GM23338 (cell line): ENCODE measurements around the gene CHMP6. TPM values are rescaled to one million over a fixed set of nuclear protein-coding genes. Genes with fewer than 3 reads are reported as not detected.

Source experiments
- ATAC-seq: fragments of 200-7000 bp; cut with Tn5 transposase; 3 replicates; pipeline ENCODE4 v1.9.1; 2020
- DNase-seq: peaks from one replicate; pipeline ENCODE4 v3.0.0-alpha.2; 2015; ENCODE audit warnings: low spot score
- H2AFZ ChIP-seq: fragments of 200-600 bp; sonication (generic); 2 replicates; pipeline ENCODE4 v1.8.0; 2016; ENCODE audit warnings: antibody characterized with exemption, mild to moderate bottlenecking, moderate library complexity
- H3F3A ChIP-seq: fragments of 200-600 bp; sonication (generic); replicated peaks from 2 replicates; pipeline ENCODE4 v1.8.0; 2017; ENCODE audit warnings: antibody characterized with exemption, mixed run types, low read depth
- H3K27ac ChIP-seq: fragments of 200-600 bp; sonication (generic); 2 replicates; pipeline ENCODE4 v1.6.1; 2016; ENCODE audit warnings: low read depth
- H3K27me3 ChIP-seq: fragments of 200-600 bp; sonication (generic); 2 replicates; pipeline ENCODE4 v1.8.0; 2016; ENCODE audit warnings: mild to moderate bottlenecking, mixed run types, moderate library complexity; ENCODE audit not compliant: insufficient read depth
- H3K36me3 ChIP-seq: fragments of 200-600 bp; sonication (generic); 2 replicates; pipeline ENCODE4 v1.8.0; 2016; ENCODE audit warnings: mild to moderate bottlenecking; ENCODE audit not compliant: insufficient read depth
- H3K4me1 ChIP-seq: fragments of 200-600 bp; sonication (generic); 2 replicates; pipeline ENCODE4 v1.8.0; 2016; ENCODE audit warnings: mild to moderate bottlenecking, moderate library complexity; ENCODE audit not compliant: insufficient read depth
- H3K4me2 ChIP-seq: fragments of 200-600 bp; sonication (generic); 2 replicates; pipeline ENCODE4 v1.7.1; 2017; ENCODE audit warnings: mixed run types
- H3K4me3 ChIP-seq: fragments of 200-600 bp; sonication (generic); 2 replicates; pipeline ENCODE4 v1.6.1; 2016; ENCODE audit warnings: mixed run types
- H3K79me2 ChIP-seq: fragments of 200-600 bp; sonication (generic); replicated peaks from 2 replicates; pipeline ENCODE4 v1.8.0; 2017; ENCODE audit warnings: mild to moderate bottlenecking; ENCODE audit not compliant: insufficient read depth
- H3K9me2 ChIP-seq: fragments of 200-600 bp; sonication (generic); 2 replicates; pipeline ENCODE4 v1.8.0; 2017; ENCODE audit not compliant: insufficient read depth
- H4K20me1 ChIP-seq: fragments of 200-600 bp; sonication (generic); replicated peaks from 2 replicates; pipeline ENCODE4 v1.8.0; 2017; ENCODE audit warnings: mild to moderate bottlenecking; ENCODE audit not compliant: insufficient read depth
- H3K27ac Mint-ChIP-seq: 2 replicates; pipeline ENCODE4 v1.8.0; 2020; ENCODE audit warnings: inconsistent platforms, mild to moderate bottlenecking, moderate library complexity, mixed read lengths
- H3K27me3 Mint-ChIP-seq: 3 replicates; pipeline ENCODE4 v1.8.0; 2022; ENCODE audit warnings: low read depth, mild to moderate bottlenecking, moderate library complexity, mixed read lengths, inconsistent platforms; ENCODE audit not compliant: insufficient read depth, poor library complexity
- H3K36me3 Mint-ChIP-seq: 3 replicates; pipeline ENCODE4 v1.8.0; 2021; ENCODE audit warnings: low read depth, mild to moderate bottlenecking, inconsistent platforms, moderate library complexity, mixed read lengths
- H3K4me1 Mint-ChIP-seq: 3 replicates; pipeline ENCODE4 v1.8.0; 2020; ENCODE audit warnings: mild to moderate bottlenecking, inconsistent platforms, mixed read lengths
- H3K4me3 Mint-ChIP-seq: 3 replicates; pipeline ENCODE4 v1.8.0; 2021; ENCODE audit warnings: moderate library complexity, mild to moderate bottlenecking, inconsistent platforms, mixed read lengths
- H3K9me3 Mint-ChIP-seq: 3 replicates; pipeline ENCODE4 v1.8.0; 2020; ENCODE audit warnings: moderate library complexity, mild to moderate bottlenecking, inconsistent platforms, mixed read lengths
- CREB1 ChIP-seq: fragments of 250-450 bp; sonication (Bioruptor Pico); IDR thresholded peaks from 2 replicates; pipeline ENCODE4 v1.5.0; 2020; ENCODE audit warnings: low read depth, mild to moderate bottlenecking, moderate library complexity
- EZH2 ChIP-seq: fragments of 200-600 bp; sonication (generic); IDR thresholded peaks from one replicate; pipeline ENCODE4 v1.8.0; 2017; ENCODE audit warnings: antibody characterized with exemption, mild to moderate bottlenecking, low read depth; ENCODE audit not compliant: unreplicated experiment
- NANOG ChIP-seq: IDR thresholded peaks from 2 replicates; pipeline ENCODE4 v1.6.1; 2016; ENCODE audit warnings: antibody characterized with exemption, borderline replicate concordance
- POLR2AphosphoS5 ChIP-seq: IDR thresholded peaks from 2 replicates; pipeline ENCODE4 v1.6.1; 2016; ENCODE audit warnings: antibody characterized with exemption, low read depth
- STAT1 ChIP-seq: IDR thresholded peaks from one replicate; pipeline ENCODE4 v1.6.1; 2016; ENCODE audit warnings: antibody characterized with exemption; ENCODE audit not compliant: unreplicated experiment
- ZNF114 ChIP-seq: fragments of 250-450 bp; sonication (Bioruptor Pico); IDR thresholded peaks from 2 replicates; pipeline ENCODE4 v1.5.0; 2020; ENCODE audit warnings: mild to moderate bottlenecking, moderate library complexity
- ZNF331 ChIP-seq: fragments of 250-450 bp; sonication (Bioruptor Pico); IDR thresholded peaks from 2 replicates; pipeline ENCODE4 v1.5.0; 2020; ENCODE audit warnings: low read depth, mild to moderate bottlenecking, moderate library complexity
- polyA plus RNA-seq: library from polyadenylated mRNA; unstranded; fragments of >200 nt; fragmentation: Nextera tagmentation; extraction: Ambion mirVana; gene quantifications from 2 replicates; pipeline ENCODE4 v1.2.1, GENCODE V29; 2016
- total RNA-seq: library from RNA; depleted of rRNA; stranded (reverse); fragments of >200 nt; shearing (Covaris generic); gene quantifications from 2 replicates; pipeline ENCODE4 v1.2.3, GENCODE V29; 2014
- TF ChIP-seq, protein P1 (sequence below): fragments of 250-450 bp; sonication (Bioruptor Pico); IDR thresholded peaks from 2 replicates; pipeline ENCODE4 v1.5.0; 2020; ENCODE audit warnings: mild to moderate bottlenecking, moderate library complexity
- TF ChIP-seq, protein P2 (sequence below), 2 experiments: fragments of 200-600 bp in 1 of 2; sonication (generic) in 1 of 2; conservative IDR thresholded peaks; 2 replicates each; pipeline versions ENCODE4 v1.5.1 to v1.6.1; 2016 to 2017; ENCODE audit warnings: antibody characterized with exemption in 2 of 2, low read depth in 2 of 2, mild to moderate bottlenecking in 2 of 2, moderate library complexity in 1 of 2
- TF ChIP-seq, protein P3 (sequence below): IDR thresholded peaks from 2 replicates; pipeline ENCODE4 v1.6.1; 2016; ENCODE audit warnings: antibody characterized with exemption

CHMP6 gene
- total and polyA plus RNA-seq, 2 experiments from 2014 or later, result 12.3 to 14.0 TPM

DNA sequence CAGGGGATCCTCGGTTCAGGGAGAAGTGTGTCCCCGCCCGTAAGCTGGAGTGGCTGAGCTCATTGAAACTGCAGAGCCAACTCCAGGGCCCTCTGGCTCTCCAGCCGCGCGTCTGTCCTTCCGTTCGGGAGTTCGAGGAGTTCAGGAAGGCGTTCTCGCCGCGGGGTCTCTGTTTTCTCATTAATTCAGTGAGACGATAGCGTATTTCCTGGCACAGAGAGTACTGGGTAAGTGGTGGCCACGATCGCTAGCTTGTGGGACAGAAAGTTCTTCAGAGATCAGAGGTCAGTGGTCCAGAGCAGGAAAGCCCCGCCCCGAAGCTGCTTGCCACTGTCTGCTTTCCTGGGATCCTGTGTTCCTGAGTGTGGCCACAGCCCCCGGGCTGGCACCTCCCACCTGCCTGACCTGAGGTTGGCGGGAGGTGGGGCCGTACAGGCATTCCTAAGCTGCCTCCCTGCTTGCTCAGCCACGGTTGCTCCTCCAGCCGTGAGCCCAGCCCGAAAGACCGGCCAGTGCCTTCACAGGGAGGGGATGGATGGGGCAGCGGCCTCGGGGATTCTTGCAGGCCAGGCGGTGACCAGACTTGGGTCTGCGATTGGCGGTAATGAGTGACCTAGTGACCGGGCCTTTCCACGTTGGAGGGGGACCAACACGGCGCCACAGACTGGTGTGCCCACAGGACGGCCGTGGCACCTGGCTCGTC, 52.2 kb downstream of the CHMP6 start (continued):
- TF ChIP-seq, protein P1, sequence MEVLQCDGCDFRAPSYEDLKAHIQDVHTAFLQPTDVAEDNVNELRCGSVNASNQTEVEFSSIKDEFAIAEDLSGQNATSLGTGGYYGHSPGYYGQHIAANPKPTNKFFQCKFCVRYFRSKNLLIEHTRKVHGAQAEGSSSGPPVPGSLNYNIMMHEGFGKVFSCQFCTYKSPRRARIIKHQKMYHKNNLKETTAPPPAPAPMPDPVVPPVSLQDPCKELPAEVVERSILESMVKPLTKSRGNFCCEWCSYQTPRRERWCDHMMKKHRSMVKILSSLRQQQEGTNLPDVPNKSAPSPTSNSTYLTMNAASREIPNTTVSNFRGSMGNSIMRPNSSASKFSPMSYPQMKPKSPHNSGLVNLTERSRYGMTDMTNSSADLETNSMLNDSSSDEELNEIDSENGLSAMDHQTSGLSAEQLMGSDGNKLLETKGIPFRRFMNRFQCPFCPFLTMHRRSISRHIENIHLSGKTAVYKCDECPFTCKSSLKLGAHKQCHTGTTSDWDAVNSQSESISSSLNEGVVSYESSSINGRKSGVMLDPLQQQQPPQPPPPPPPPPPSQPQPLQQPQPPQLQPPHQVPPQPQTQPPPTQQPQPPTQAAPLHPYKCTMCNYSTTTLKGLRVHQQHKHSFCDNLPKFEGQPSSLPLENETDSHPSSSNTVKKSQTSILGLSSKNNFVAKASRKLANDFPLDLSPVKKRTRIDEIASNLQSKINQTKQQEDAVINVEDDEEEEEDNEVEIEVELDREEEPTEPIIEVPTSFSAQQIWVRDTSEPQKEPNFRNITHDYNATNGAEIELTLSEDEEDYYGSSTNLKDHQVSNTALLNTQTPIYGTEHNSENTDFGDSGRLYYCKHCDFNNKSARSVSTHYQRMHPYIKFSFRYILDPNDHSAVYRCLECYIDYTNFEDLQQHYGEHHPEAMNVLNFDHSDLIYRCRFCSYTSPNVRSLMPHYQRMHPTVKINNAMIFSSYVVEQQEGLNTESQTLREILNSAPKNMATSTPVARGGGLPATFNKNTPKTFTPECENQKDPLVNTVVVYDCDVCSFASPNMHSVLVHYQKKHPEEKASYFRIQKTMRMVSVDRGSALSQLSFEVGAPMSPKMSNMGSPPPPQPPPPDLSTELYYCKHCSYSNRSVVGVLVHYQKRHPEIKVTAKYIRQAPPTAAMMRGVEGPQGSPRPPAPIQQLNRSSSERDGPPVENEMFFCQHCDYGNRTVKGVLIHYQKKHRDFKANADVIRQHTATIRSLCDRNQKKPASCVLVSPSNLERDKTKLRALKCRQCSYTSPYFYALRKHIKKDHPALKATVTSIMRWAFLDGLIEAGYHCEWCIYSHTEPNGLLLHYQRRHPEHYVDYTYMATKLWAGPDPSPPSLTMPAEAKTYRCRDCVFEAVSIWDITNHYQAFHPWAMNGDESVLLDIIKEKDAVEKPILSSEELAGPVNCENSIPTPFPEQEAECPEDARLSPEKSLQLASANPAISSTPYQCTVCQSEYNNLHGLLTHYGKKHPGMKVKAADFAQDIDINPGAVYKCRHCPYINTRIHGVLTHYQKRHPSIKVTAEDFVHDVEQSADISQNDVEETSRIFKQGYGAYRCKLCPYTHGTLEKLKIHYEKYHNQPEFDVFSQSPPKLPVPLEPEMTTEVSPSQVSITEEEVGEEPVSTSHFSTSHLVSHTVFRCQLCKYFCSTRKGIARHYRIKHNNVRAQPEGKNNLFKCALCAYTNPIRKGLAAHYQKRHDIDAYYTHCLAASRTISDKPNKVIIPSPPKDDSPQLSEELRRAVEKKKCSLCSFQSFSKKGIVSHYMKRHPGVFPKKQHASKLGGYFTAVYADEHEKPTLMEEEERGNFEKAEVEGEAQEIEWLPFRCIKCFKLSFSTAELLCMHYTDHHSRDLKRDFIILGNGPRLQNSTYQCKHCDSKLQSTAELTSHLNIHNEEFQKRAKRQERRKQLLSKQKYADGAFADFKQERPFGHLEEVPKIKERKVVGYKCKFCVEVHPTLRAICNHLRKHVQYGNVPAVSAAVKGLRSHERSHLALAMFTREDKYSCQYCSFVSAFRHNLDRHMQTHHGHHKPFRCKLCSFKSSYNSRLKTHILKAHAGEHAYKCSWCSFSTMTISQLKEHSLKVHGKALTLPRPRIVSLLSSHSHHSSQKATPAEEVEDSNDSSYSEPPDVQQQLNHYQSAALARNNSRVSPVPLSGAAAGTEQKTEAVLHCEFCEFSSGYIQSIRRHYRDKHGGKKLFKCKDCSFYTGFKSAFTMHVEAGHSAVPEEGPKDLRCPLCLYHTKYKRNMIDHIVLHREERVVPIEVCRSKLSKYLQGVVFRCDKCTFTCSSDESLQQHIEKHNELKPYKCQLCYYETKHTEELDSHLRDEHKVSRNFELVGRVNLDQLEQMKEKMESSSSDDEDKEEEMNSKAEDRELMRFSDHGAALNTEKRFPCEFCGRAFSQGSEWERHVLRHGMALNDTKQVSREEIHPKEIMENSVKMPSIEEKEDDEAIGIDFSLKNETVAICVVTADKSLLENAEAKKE (CRISPR knock-in tag), result no peak
- TF ChIP-seq POLR2AphosphoS5 (no peak), NANOG (no peak), ZNF331 (CRISPR knock-in tag) (no peak), EZH2 (no peak), STAT1 (no peak), ZNF114 (no peak)
- TF ChIP-seq, protein P2, sequence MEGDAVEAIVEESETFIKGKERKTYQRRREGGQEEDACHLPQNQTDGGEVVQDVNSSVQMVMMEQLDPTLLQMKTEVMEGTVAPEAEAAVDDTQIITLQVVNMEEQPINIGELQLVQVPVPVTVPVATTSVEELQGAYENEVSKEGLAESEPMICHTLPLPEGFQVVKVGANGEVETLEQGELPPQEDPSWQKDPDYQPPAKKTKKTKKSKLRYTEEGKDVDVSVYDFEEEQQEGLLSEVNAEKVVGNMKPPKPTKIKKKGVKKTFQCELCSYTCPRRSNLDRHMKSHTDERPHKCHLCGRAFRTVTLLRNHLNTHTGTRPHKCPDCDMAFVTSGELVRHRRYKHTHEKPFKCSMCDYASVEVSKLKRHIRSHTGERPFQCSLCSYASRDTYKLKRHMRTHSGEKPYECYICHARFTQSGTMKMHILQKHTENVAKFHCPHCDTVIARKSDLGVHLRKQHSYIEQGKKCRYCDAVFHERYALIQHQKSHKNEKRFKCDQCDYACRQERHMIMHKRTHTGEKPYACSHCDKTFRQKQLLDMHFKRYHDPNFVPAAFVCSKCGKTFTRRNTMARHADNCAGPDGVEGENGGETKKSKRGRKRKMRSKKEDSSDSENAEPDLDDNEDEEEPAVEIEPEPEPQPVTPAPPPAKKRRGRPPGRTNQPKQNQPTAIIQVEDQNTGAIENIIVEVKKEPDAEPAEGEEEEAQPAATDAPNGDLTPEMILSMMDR (conservative IDR thresholded peaks at IDR 0.05; ENCODE audit: low read depth in 2 of 2), result no peak

DNA sequence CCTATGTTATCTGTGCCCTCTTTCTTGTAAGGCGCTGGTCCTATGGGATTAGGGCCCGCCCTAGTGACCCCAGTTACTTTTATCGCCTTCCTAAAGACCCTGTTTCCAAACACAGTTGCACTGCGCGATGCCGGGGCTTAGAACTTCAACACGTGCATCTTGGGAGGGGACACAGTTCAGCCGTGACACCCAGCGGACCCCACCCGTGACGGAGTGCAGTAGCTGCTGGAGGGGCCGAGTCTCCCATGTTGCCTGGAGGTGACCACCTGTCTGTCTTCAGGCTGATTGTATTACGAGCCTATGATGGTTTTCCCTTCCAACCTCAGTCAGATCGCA, 52.8 kb downstream of the CHMP6 start:
- Mint-ChIP-seq H3K36me3 (no peaks in the 10 kb centered on the region), H3K27ac (0 out of 2 replicates have a peak overlapping the region, but pooled peaks have one; percentile 23), H3K9me3 (no peaks in the 10 kb centered on the region), H3K4me3 (no peak overlapping the region), H3K4me1 (peaks cover 14% of the 10 kb centered on the region), H3K27me3 (peaks cover 15% of the 10 kb centered on the region)
- Histone ChIP-seq H3K9me2 (no peaks in the 10 kb centered on the region), H3K4me3 (no peak overlapping the region), H2AFZ (no peak overlapping the region), H3K4me2 (no peak overlapping the region), H3F3A (peaks cover 4% of the 10 kb centered on the region; the same call in 1 of the 2 replicates), H3K27me3 (no peaks in the 10 kb centered on the region), H3K4me1 (no peaks in the 10 kb centered on the region), H4K20me1 (peaks cover 6% of the 10 kb centered on the region), H3K79me2 (peaks cover 70% of the 10 kb centered on the region), H3K36me3 (no peaks in the 10 kb centered on the region), H3K27ac (no peak overlapping the region)
- no peak for DNase-seq
- no peak for ATAC-seq
- no peak for TF ChIP-seq CREB1
- no peak for TF ChIP-seq EZH2
- TF ChIP-seq, protein P3, sequence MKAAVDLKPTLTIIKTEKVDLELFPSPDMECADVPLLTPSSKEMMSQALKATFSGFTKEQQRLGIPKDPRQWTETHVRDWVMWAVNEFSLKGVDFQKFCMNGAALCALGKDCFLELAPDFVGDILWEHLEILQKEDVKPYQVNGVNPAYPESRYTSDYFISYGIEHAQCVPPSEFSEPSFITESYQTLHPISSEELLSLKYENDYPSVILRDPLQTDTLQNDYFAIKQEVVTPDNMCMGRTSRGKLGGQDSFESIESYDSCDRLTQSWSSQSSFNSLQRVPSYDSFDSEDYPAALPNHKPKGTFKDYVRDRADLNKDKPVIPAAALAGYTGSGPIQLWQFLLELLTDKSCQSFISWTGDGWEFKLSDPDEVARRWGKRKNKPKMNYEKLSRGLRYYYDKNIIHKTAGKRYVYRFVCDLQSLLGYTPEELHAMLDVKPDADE, result no peak
- TF ChIP-seq POLR2AphosphoS5, result no peak
